ENCODE results near the gene JMJD1C.

Gene JMJD1C

GRCh38 chr10:63264617-63265221 is 201.1 kb downstream of the JMJD1C start:
- H4K20me1 ChIP-seq (ENCODE audit: control insufficient read depth, insufficient read depth, low read depth, low read length): no peaks in the 10 kb centered on the region
- H3K4me3 ChIP-seq (ENCODE audit: low read length): peak overlapping the region; percentile 98
- H3K36me3 ChIP-seq (ENCODE audit: control insufficient read depth, low read length): peaks cover 52% of the 10 kb centered on the region
- TF ChIP-seq CTCF (IDR thresholded peaks at IDR 0.05; ENCODE audit: low read depth, low read length, poor library complexity, severe bottlenecking): no peak
- TF ChIP-seq EZH2phosphoT487 (IDR thresholded peaks at IDR 0.05; ENCODE audit: borderline replicate concordance, low read length): no peak
- peak overlapping the region; percentile 89 for H3K27ac ChIP-seq (ENCODE audit: low read depth, low read length)
- H3K4me2 ChIP-seq (ENCODE audit: low read length): peak overlapping the region; percentile 92
- H3K9me2 ChIP-seq (replicated peaks; ENCODE audit: control insufficient read depth, low read length): no peaks in the 10 kb centered on the region
- H3K27me3 ChIP-seq (ENCODE audit: control insufficient read depth, low read length): no peaks in the 10 kb centered on the region
- peaks cover 52% of the 10 kb centered on the region for H3K4me1 ChIP-seq (ENCODE audit: control insufficient read depth, low read length)
- peaks cover 71% of the 10 kb centered on the region for H3F3A ChIP-seq (ENCODE audit: control insufficient read depth, insufficient read depth)
- H3K79me2 ChIP-seq (ENCODE audit: control insufficient read depth, low read length): peaks cover 94% of the 10 kb centered on the region
- no peaks in the 10 kb centered on the region for H3K9me3 ChIP-seq (ENCODE audit: control insufficient read depth, insufficient read depth, low read length)

GRCh38 chr10:63262430-63263073 is 203.2 kb downstream of the JMJD1C start:
- H3K36me3 ChIP-seq (ENCODE audit: control insufficient read depth, low read length): peaks cover 56% of the 10 kb centered on the region
- peak overlapping the region; percentile 89 for H3K27ac ChIP-seq (ENCODE audit: low read depth, low read length)
- H3K27me3 ChIP-seq (ENCODE audit: control insufficient read depth, low read length): no peaks in the 10 kb centered on the region
- H3K4me1 ChIP-seq (ENCODE audit: control insufficient read depth, low read length): peaks cover 68% of the 10 kb centered on the region
- peak overlapping the region; percentile 75 for H3K4me3 ChIP-seq (ENCODE audit: low read length)
- TF ChIP-seq EZH2phosphoT487 (IDR thresholded peaks at IDR 0.05; ENCODE audit: borderline replicate concordance, low read length): no peak
- H4K20me1 ChIP-seq (ENCODE audit: control insufficient read depth, insufficient read depth, low read depth, low read length): peaks cover 3% of the 10 kb centered on the region; the same call in 1 of the 2 replicates
- peaks cover 94% of the 10 kb centered on the region for H3K79me2 ChIP-seq (ENCODE audit: control insufficient read depth, low read length)
- no peaks in the 10 kb centered on the region for H3K9me3 ChIP-seq (ENCODE audit: control insufficient read depth, insufficient read depth, low read length)
- peaks cover 62% of the 10 kb centered on the region for H3F3A ChIP-seq (ENCODE audit: control insufficient read depth, insufficient read depth)
- peak overlapping the region; percentile 92 for H3K4me2 ChIP-seq (ENCODE audit: low read length)
- no peaks in the 10 kb centered on the region for H3K9me2 ChIP-seq (replicated peaks; ENCODE audit: control insufficient read depth, low read length)

- Histone ChIP-seq H3K79me2 (ENCODE audit: control insufficient read depth, low read length) (peaks cover 94% of the 10 kb centered on the region), H3K9me2 (replicated peaks; ENCODE audit: control insufficient read depth, low read length) (no peaks in the 10 kb centered on the region), H3K36me3 (ENCODE audit: control insufficient read depth, low read length) (peaks cover 55% of the 10 kb centered on the region), H3K4me3 (ENCODE audit: low read length) (peak overlapping the region; percentile 75), H3K9me3 (ENCODE audit: control insufficient read depth, insufficient read depth, low read length) (no peaks in the 10 kb centered on the region), H3K4me2 (ENCODE audit: low read length) (peak overlapping the region; percentile 92), H3K27me3 (ENCODE audit: control insufficient read depth, low read length) (no peaks in the 10 kb centered on the region), H3K4me1 (ENCODE audit: control insufficient read depth, low read length) (peaks cover 79% of the 10 kb centered on the region), H4K20me1 (ENCODE audit: control insufficient read depth, insufficient read depth, low read depth, low read length) (peaks cover 14% of the 10 kb centered on the region), H3K27ac (ENCODE audit: low read depth, low read length) (peak overlapping the region; percentile 89), H3F3A (ENCODE audit: control insufficient read depth, insufficient read depth) (peaks cover 58% of the 10 kb centered on the region)
- TF ChIP-seq EZH2phosphoT487 (IDR thresholded peaks at IDR 0.05; ENCODE audit: borderline replicate concordance, low read length): no peak
- TF ChIP-seq CTCF (IDR thresholded peaks at IDR 0.05; ENCODE audit: low read depth, low read length, poor library complexity, severe bottlenecking): no peak
Measured at GRCh38 chr10:63261496-63261895, 204.3 kb downstream of the JMJD1C start.

GRCh38 chr10:63260860-63261251 is 204.9 kb downstream of the JMJD1C start:
- Histone ChIP-seq H3K27ac (ENCODE audit: low read depth, low read length) (peak overlapping the region; percentile 89), H3K9me2 (replicated peaks; ENCODE audit: control insufficient read depth, low read length) (no peaks in the 10 kb centered on the region), H3K4me1 (ENCODE audit: control insufficient read depth, low read length) (peaks cover 85% of the 10 kb centered on the region), H3K27me3 (ENCODE audit: control insufficient read depth, low read length) (no peaks in the 10 kb centered on the region), H3K4me3 (ENCODE audit: low read length) (peak overlapping the region; percentile 75), H3K4me2 (ENCODE audit: low read length) (peak overlapping the region; percentile 92), H3K9me3 (ENCODE audit: control insufficient read depth, insufficient read depth, low read length) (no peaks in the 10 kb centered on the region), H4K20me1 (ENCODE audit: control insufficient read depth, insufficient read depth, low read depth, low read length) (peaks cover 17% of the 10 kb centered on the region), H3F3A (ENCODE audit: control insufficient read depth, insufficient read depth) (peaks cover 53% of the 10 kb centered on the region), H3K79me2 (ENCODE audit: control insufficient read depth, low read length) (peaks cover 94% of the 10 kb centered on the region), H3K36me3 (ENCODE audit: control insufficient read depth, low read length) (peaks cover 50% of the 10 kb centered on the region)
- TF ChIP-seq CTCF (IDR thresholded peaks at IDR 0.05; ENCODE audit: low read depth, low read length, poor library complexity, severe bottlenecking) (no peak), EZH2phosphoT487 (IDR thresholded peaks at IDR 0.05; ENCODE audit: borderline replicate concordance, low read length) (no peak)
